Erythroblast (primary cell): ENCODE measurements around the gene ALKBH5.

ENCODE experiments used
- DNase-seq, 2 experiments: peaks; one replicate each; lab custom pipeline; 2025; lab: John Stamatoyannopoulos, UW
- GATA1 ChIP-seq: IDR thresholded peaks from 2 replicates; pipeline ENCODE4 v1.6.1; 2011; ENCODE audit warnings: low read depth, mild to moderate bottlenecking, control low read depth, low read length, moderate library complexity
- POLR2A ChIP-seq: IDR thresholded peaks from 2 replicates; pipeline ENCODE4 v1.6.1; 2011; ENCODE audit warnings: mild to moderate bottlenecking, low read length

The ALKBH5 gene

DNA sequence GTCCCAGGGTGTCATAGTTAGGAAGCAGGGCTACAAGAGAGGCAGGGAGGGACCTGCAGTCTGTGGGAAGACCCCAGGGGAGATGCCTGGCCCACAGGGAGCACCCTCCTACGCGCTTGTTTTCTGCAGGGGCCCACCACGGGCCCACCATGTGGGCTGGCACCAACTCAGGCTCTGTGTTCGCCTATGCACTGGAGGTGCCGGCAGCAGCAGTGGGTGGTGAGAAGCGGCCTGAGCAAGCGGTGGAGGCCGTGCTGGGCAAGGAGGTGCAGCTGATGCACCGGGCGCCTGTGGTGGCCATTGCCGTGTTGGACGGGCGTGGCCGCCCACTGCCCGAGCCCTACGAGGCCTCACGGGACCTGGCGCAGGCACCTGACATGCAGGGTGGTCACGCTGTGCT, 56.8 kb downstream of the ALKBH5 start:
- TF ChIP-seq POLR2A: no peak
- no peak for DNase-seq

- TF ChIP-seq GATA1 (no peak), POLR2A (no peak)
- DNase-seq: no peak
Observed at GRCh38 chr17:18241229-18241871, 57.7 kb downstream of the ALKBH5 start.

GRCh38 chr17:18245038-18245776, 61.6 kb downstream of the ALKBH5 start:
- TF ChIP-seq POLR2A (no peak), GATA1 (no peak)

DNA sequence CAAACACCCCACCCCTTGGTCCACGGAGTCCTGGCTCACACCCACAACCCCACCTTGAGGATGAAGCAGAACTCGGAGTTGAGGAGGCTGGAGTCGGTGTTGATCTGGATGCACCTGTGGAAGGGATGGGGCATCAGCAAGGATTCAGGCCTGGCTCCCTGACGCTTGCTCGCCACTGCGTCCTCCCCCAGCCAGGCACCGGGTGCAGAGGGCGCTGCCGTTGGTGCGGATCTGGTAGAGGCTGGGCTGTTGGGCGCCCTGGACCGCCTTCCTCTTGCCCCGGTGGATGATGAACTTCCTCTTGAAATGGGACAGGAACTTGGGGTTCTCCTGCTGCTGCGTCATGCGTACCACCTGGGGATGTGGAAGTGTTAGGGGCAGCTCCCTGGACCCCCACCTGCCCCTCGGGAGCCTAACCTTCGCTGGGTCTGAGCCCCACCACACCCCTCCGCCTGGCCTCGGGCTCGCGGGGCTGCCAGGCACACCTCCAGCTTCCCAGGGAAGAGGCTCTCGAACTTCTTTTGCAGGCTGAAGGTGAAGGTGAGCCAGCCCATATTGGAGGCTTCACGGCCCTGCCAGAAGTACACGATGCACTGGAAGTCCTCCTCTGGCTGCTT, 62.6 kb downstream of the ALKBH5 start:
- TF ChIP-seq GATA1 (no peak), POLR2A (no peak)
- no peak for DNase-seq

More at GRCh38 chr17:18245038-18245776, 61.6 kb downstream of the ALKBH5 start:
- no peak for DNase-seq

- TF ChIP-seq POLR2A: no peak
- no peak for TF ChIP-seq GATA1
- peak; percentile 35 to 36 for DNase-seq
Observed at GRCh38 chr17:18246880-18247612, 63.4 kb downstream of the ALKBH5 start.

DNA sequence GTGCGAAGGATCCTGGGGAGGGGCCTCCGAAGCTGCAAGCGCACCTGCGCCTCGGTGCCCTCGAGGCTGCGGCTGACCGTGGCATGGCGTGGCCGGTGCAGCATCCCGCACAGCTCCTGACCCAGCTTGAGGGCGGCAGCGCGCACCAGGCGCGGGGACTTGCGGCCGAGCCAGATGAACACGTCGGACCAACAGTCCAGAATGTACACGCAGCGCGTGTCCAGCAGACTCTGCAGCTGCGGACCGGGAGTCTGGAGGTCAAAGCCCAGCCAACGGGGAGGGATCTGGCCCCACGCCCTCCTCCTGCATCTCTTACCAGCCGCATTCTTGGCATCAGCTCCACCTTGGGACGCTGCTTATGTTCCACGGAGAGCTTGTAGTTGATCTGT, 64.0 kb downstream of the ALKBH5 start:
- TF ChIP-seq GATA1 (no peak), POLR2A (no peak)

DNA sequence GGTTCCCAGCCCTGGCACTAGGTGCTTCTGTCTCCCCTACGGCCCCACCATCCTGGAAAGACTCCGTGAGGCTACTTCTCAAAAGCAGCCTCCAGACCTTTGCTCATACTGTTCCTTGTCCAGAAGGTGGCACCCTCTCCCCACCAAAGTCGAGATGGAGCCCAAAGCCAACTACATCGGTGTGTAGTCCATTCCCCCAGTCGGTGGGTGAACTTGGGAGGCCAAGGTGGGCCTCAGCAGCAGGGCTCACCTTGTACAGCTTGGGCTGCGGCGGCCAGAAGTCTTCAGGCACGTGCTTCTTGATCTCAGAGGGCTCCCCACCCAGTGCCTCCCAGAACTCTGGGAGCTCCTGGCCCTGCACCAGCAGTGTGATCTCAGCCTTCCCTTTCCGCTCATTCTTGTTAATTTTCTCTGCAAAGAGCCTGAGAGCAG, 64.7 kb downstream of the ALKBH5 start:
- TF ChIP-seq GATA1: no peak
- no peak for TF ChIP-seq POLR2A
- DNase-seq: peak; percentile 73 to 86

More for the DNA sequence above, 64.0 kb downstream of the ALKBH5 start:
- DNase-seq: no peak

- no peak for DNase-seq
- TF ChIP-seq POLR2A: no peak
- no peak for TF ChIP-seq GATA1
Observed at GRCh38 chr17:18248811-18249210, 65.2 kb downstream of the ALKBH5 start.

DNA sequence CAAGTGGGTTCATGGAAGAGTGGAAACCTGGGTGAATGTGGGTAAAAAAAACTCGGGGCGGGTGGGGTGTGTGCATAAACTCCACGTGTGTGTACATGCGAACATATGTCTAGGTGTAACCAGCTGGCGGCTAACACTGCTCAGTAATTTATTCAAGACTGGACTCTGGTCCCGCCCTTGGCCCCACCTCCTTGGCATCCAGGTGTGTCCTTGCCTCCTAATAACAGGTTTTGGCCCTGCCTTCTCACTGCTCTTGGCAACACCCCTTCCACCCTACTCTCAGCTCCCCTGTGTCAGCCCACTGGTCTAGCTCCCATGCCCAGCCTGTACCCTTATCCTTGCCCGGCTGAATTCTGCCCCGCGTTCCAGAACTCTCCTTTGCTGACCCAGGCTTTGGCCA, 66.6 kb downstream of the ALKBH5 start:
- TF ChIP-seq POLR2A (no peak), GATA1 (no peak)

GRCh38 chr17:18250708-18251107, 67.1 kb downstream of the ALKBH5 start:
- TF ChIP-seq POLR2A (no peak), GATA1 (no peak)
- no peak for DNase-seq

More for the DNA sequence above, 66.6 kb downstream of the ALKBH5 start:
- no peak for DNase-seq

DNA sequence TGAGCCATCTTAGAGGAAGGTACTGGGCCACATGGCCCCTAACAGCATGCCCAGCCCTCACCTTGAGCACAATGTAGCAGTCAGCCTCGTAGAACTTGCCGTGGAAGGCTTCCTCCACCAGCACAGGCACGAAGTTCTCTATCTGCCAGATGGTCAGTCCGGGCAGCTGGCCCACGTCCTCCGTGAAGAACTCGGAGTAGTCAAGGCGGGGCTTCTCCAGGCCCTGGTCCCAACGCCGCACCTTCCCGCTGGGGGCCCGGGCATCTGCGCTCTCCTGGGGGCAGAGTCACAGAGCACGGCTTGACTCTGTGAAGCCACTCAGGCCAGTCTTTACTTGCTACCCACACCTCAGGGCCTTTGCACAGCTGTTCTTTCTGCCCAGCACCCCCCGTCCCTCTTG, 67.6 kb downstream of the ALKBH5 start:
- no peak for DNase-seq
- TF ChIP-seq POLR2A: no peak

DNA sequence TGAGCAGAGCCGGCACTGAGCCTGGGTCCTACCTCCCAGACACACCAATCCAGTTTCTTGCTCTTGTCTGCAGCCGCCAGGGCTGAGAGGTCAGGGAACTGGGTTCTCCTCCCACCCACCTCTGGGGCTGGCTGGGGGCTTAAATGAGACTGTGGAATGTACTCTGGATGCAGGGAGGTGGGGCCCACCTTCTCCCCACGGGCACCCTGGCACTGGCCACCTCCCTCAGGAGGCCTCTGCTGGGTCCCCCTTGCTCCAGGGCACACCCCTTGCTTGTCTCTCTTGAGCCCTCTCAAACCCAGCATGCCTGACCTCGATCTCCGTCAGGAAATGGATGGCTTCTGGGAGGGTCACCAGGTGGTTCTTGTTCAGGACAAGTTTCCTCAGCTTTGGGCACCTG, 68.5 kb downstream of the ALKBH5 start:
- DNase-seq: no peak
- TF ChIP-seq POLR2A: no peak
- TF ChIP-seq GATA1: no peak

DNA sequence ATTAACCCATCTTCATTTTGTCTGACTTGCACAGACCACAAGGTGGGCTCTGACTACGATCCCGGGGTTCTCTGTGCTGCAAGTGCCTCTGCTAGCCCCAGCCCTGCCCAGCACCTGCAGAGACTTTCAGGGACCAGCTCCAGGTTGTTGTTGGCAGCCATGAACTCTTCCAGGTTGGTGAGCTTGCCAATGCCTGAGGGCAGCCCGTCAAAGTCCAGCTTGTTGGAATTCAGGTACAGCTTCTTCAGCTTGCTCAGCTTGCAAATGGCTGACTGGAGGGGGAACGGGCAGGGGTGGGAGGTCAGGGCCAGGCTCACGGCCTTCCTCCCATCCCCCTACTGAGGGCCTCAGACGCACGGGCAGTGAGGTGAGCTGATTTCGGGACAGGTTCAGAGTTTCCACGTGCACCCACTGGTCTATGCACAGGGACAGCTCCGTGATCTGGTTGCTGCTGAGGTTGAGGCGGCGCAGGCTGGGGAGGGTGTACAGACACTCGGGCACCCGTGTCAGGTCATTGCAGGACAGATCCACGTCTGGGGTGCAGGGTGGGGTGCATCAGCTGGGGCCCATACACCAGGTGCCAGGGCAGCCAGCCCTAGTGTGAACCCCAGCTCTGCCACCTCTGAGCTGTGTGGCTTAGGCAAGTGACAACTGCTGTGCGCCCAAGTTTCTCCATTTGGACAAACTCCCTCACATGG, 69.7 kb downstream of the ALKBH5 start:
- TF ChIP-seq GATA1: no peak
- DNase-seq: no peak
